ENCODE measurements around the gene LYVE1.

- TF ChIP-seq NRF1 (IDR thresholded peaks at IDR 0.05; ENCODE audit: low read depth, low read length) (no peak), TEAD4 (IDR thresholded peaks at IDR 0.05; ENCODE audit: borderline replicate concordance, insufficient read depth) (no peak), TAF1 (IDR thresholded peaks at IDR 0.05; ENCODE audit: borderline replicate concordance, low read depth, low read length) (no peak), CTCF (IDR thresholded peaks at IDR 0.05) (no peak), RAD21 (IDR thresholded peaks at IDR 0.05; ENCODE audit: low read length) (no peak), USF1 (IDR thresholded peaks at IDR 0.05; ENCODE audit: borderline replicate concordance, low read depth) (no peak), EP300 (IDR thresholded peaks at IDR 0.05; ENCODE audit: borderline replicate concordance in 1 of 2, low read depth in 1 of 2, low read length in 1 of 2) (no peak)
Measured at GRCh38 chr11:10584071-10584501, 15.6 kb upstream of the LYVE1 start.
